Upper lobe of left lung (tissue), 4 donors: Measurements from ENCODE around the gene RUNX1.

Experiments
- CTCF ChIP-seq, 6 experiments: fragments of 450-650 bp in 4 of 6; fragments of 200-600 bp in 2 of 6; sonication (generic) in 2 of 6; IDR thresholded peaks; one replicate each; pipeline ENCODE4 v1.5.1; 2016 to 2019; ENCODE audit warnings: antibody characterized with exemption in 6 of 6
- POLR2AphosphoS5 ChIP-seq, 2 donors: sonication (generic); formaldehyde crosslinking; IDR thresholded peaks; one replicate each; pipeline ENCODE4 v1.5.1; 2017; ENCODE audit warnings: antibody characterized with exemption in 2 of 2

GRCh38 chr21:34922479-34922878 is 126.6 kb downstream of the RUNX1 start:
- TF ChIP-seq POLR2AphosphoS5 (IDR thresholded peaks at IDR 0.05) = no peak
- no peak for TF ChIP-seq CTCF (IDR thresholded peaks at IDR 0.05)
